OCI-LY7 (cell line): ENCODE results near the gene TBC1D4. TPM values are rescaled to one million over a fixed set of nuclear protein-coding genes. Genes with fewer than 3 reads are reported as not detected.

Source experiments
- BruUV-seq: library from RNA; stranded (reverse); fragments of 400-500 nt; replicated peaks from 2 replicates; lab custom pipeline; 2021; lab: Mats Ljungman, UMichigan
- CTCF ChIA-PET: fragments of 300-600 bp; sonication (Branson Sonifier 250); formaldehyde crosslinking; loops from one replicate; lab custom pipeline; 2022; ENCODE audit warnings: antibody characterized with exemption; ENCODE audit not compliant: unreplicated experiment; lab: Charles Lee
- POLR2A ChIA-PET: fragments of 300-600 bp; sonication (Branson Sonifier 250); formaldehyde crosslinking; loops from one replicate; lab custom pipeline; 2022; ENCODE audit warnings: antibody characterized with exemption; lab: Charles Lee
- DNase-seq: peaks from one replicate; pipeline ENCODE4 v3.0.0-alpha.2; 2015; ENCODE audit warnings: low spot score
- H2AFZ ChIP-seq: fragments of 200-600 bp; sonication (generic), shearing (Covaris generic); 2 replicates; pipeline ENCODE4 v1.6.1; 2014; ENCODE audit warnings: mild to moderate bottlenecking, antibody characterized with exemption, low read length, moderate library complexity
- H3K27ac ChIP-seq: fragments of 200-600 bp; sonication (generic); 2 replicates; pipeline ENCODE4 v1.5.1; 2014; ENCODE audit warnings: mixed run types, low read depth, mild to moderate bottlenecking, moderate library complexity, low read length, inconsistent platforms; ENCODE audit not compliant: poor library complexity, severe bottlenecking
- H3K36me3 ChIP-seq: fragments of 200-600 bp; sonication (generic); 2 replicates; pipeline ENCODE4 v1.6.1; 2014; ENCODE audit warnings: mild to moderate bottlenecking, antibody characterized with exemption, low read length, moderate library complexity, mixed read lengths; ENCODE audit not compliant: insufficient read depth
- H3K4me1 ChIP-seq: fragments of 200-600 bp; sonication (generic); 2 replicates; pipeline ENCODE4 v1.5.1; 2014; ENCODE audit warnings: mild to moderate bottlenecking, low read length; ENCODE audit not compliant: insufficient read depth, poor library complexity, severe bottlenecking
- H3K4me2 ChIP-seq: fragments of 200-600 bp; sonication (generic); 2 replicates; pipeline ENCODE4 v1.6.1; 2014; ENCODE audit warnings: mild to moderate bottlenecking, low read length
- H3K4me3 ChIP-seq: fragments of 200-600 bp; sonication (generic); 2 replicates; pipeline ENCODE4 v1.5.1; 2014; ENCODE audit warnings: mild to moderate bottlenecking, low read depth, low read length; ENCODE audit not compliant: poor library complexity, severe bottlenecking
- H3K79me2 ChIP-seq: fragments of 200-600 bp; sonication (generic); 2 replicates; pipeline ENCODE4 v1.6.1; 2016; ENCODE audit warnings: low read depth, mild to moderate bottlenecking, low read length, moderate library complexity, mixed read lengths; ENCODE audit not compliant: insufficient read depth
- H3K9me2 ChIP-seq: fragments of 200-600 bp; sonication (generic); 2 replicates; pipeline ENCODE4 v1.6.1; 2016; ENCODE audit warnings: mild to moderate bottlenecking, low read length, mixed read lengths; ENCODE audit not compliant: insufficient read depth
- H3K9me3 ChIP-seq: fragments of 200-600 bp; sonication (generic); 2 replicates; pipeline ENCODE4 v1.6.1; 2014; ENCODE audit warnings: mild to moderate bottlenecking, mixed run types, low read length, mixed read lengths
- H4K20me1 ChIP-seq: fragments of 200-600 bp; sonication (generic); 2 replicates; pipeline ENCODE4 v1.6.1; 2014; ENCODE audit warnings: mild to moderate bottlenecking, antibody characterized with exemption, low read length, moderate library complexity, mixed read lengths; ENCODE audit not compliant: insufficient read depth
- CTCF ChIP-seq: fragments of 200-600 bp; sonication (generic); conservative IDR thresholded peaks from 2 replicates; pipeline ENCODE4 v1.5.1; 2014; ENCODE audit warnings: mild to moderate bottlenecking, antibody characterized with exemption, low read length, moderate library complexity, mixed read lengths
- EZH2phosphoT487 ChIP-seq: fragments of 200-600 bp; sonication (generic); IDR thresholded peaks from 2 replicates; pipeline ENCODE4 v1.6.1; 2018; ENCODE audit warnings: low read depth, borderline replicate concordance, mild to moderate bottlenecking, mixed run types, antibody characterized with exemption, low read length, moderate library complexity, mixed read lengths
- intact Hi-C: fragments of 100-400 bp; cut with micrococcal nuclease; formaldehyde crosslinking; loops from one replicate; pipeline ENCODE4 v1.10.0; 2022; ENCODE audit not compliant: unreplicated experiment
- total RNA-seq, 2 experiments: library from RNA; depleted of rRNA in 1 of 2; stranded (reverse); fragments of >200 nt in 1 of 2; shearing (Covaris generic) in 1 of 2; gene quantifications; 2 replicates each; pipeline ENCODE4 v1.2.3, GENCODE V29; 2014 to 2022

Gene TBC1D4
- total RNA-seq, 2 experiments from 2014 or later = 21.7 to 24.3 TPM

- POLR2A ChIA-PET = interaction anchor here (0.5 to 2.7 kb wide), 5 partner anchors 10 to 58 kb away, joined by 3 to 8 read pairs (median 3); no protein-coding TSS in a partner anchor
- no peak overlapping the region for H3K27ac ChIP-seq
- H3K79me2 ChIP-seq = peaks cover 10% of the 10 kb centered on the region; the same call in 1 of the 2 replicates
- H4K20me1 ChIP-seq = no peaks in the 10 kb centered on the region
- H3K4me2 ChIP-seq = peak overlapping the region; percentile 46
- H3K36me3 ChIP-seq = no peaks in the 10 kb centered on the region
- peak; percentile 74 for DNase-seq
- no peak overlapping the region for H3K4me3 ChIP-seq
- H3K9me2 ChIP-seq = no peaks in the 10 kb centered on the region
- TF ChIP-seq EZH2phosphoT487 (no peak), CTCF (peak; percentile 85)
- BruUV-seq = no TSS peak
- intact Hi-C loops = loop anchor here (1.0 to 2.0 kb wide), 3 partner anchors 44 to 177 kb away; partner anchors contain the start of genes TBC1D4 and UCHL3
- H2AFZ ChIP-seq = no peak overlapping the region; the same call in 1 of the 2 replicates
- peaks cover 47% of the 10 kb centered on the region for H3K4me1 ChIP-seq
- no peaks in the 10 kb centered on the region for H3K9me3 ChIP-seq
- CTCF ChIA-PET = interaction anchor here (0.6 to 0.8 kb wide), 2 partner anchors 13 to 16 kb away, joined by 3 to 5 read pairs; no protein-coding TSS in a partner anchor
Measured at GRCh38 chr13:75372517-75372916, 109.5 kb downstream of the TBC1D4 start.

GRCh38 chr13:75371203-75371602 lies 110.8 kb downstream of the TBC1D4 start:
- no peaks in the 10 kb centered on the region for H3K36me3 ChIP-seq
- POLR2A ChIA-PET = interaction anchor here (0.5 to 1.4 kb wide), 6 partner anchors 13 to 1239 kb away, joined by 3 to 6 read pairs (median 3); no protein-coding TSS in a partner anchor
- peaks cover 60% of the 10 kb centered on the region for H3K4me1 ChIP-seq
- TF ChIP-seq CTCF (no peak), EZH2phosphoT487 (no peak)
- intact Hi-C loops = no loop called here
- H3K4me2 ChIP-seq = peak overlapping the region; percentile 18; the same call in 1 of the 2 replicates
- H2AFZ ChIP-seq = no peak overlapping the region
- H4K20me1 ChIP-seq = no peaks in the 10 kb centered on the region
- H3K9me2 ChIP-seq = no peaks in the 10 kb centered on the region
- H3K4me3 ChIP-seq = no peak overlapping the region
- BruUV-seq = no TSS peak
- peaks cover 10% of the 10 kb centered on the region; the same call in 1 of the 2 replicates for H3K79me2 ChIP-seq
- CTCF ChIA-PET = no interaction called here
- no peaks in the 10 kb centered on the region for H3K9me3 ChIP-seq
- no peak for DNase-seq
- no peak overlapping the region for H3K27ac ChIP-seq

DNA sequence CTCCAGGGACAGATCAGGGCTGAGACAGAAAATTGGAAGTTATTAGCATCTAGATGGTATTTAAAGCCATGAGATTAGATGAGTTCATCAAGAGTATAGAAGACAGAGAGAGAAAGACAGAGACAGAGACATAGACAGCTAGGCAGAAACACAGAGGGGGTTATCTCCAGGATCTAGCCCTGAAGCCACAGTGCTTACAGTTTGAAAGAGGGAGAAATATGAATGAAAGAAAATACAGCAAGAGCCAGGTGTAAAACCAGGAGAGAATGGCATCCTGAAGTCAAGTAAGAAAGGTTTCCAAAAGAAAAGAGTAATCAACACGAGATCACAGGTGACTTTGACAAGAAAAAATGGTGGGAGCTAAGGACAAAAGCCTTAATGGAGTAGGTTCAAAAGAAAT lies 111.2 kb downstream of the TBC1D4 start:
- Histone ChIP-seq H2AFZ (no peak overlapping the region), H3K27ac (no peak overlapping the region), H3K9me3 (no peaks in the 10 kb centered on the region), H3K4me2 (peak overlapping the region; percentile 18; the same call in 1 of the 2 replicates), H3K79me2 (peaks cover 10% of the 10 kb centered on the region; the same call in 1 of the 2 replicates), H4K20me1 (no peaks in the 10 kb centered on the region), H3K9me2 (no peaks in the 10 kb centered on the region), H3K4me3 (no peak overlapping the region), H3K4me1 (peaks cover 64% of the 10 kb centered on the region), H3K36me3 (no peaks in the 10 kb centered on the region)
- intact Hi-C loops = no loop called here
- no peak for TF ChIP-seq EZH2phosphoT487
- TF ChIP-seq CTCF = no peak
- ChIA-PET CTCF (no interaction called here), POLR2A (interaction anchor here (0.5 to 1.4 kb wide), 6 partner anchors 13 to 1240 kb away, joined by 3 to 6 read pairs (median 3); no protein-coding TSS in a partner anchor)
- BruUV-seq = no TSS peak
- no peak for DNase-seq
